ENCODE measurements around the gene GAPDHS. TPM values are rescaled to one million over a fixed set of nuclear protein-coding genes. Genes with fewer than 3 reads are reported as not detected.
A peak's percentile ranks its signal among the peaks of the same experiment; 100 is the strongest.

GAPDHS gene
- total RNA-seq, 1 experiment from 2014 or later: not detected

- Histone ChIP-seq H4K20me1 (ENCODE audit: low read length) (no peaks in the 10 kb centered on the region), H3K27ac (ENCODE audit: low read length) (peak overlapping the region; percentile 77), H3K9me2 (replicated peaks; ENCODE audit: low read length) (no peaks in the 10 kb centered on the region), H3K9me3 (ENCODE audit: low read length) (no peaks in the 10 kb centered on the region), H3K4me3 (ENCODE audit: low read length) (peak overlapping the region; percentile 96), H3F3A (ENCODE audit: low read length, unreplicated experiment) (no peaks in the 10 kb centered on the region), H2AFZ (ENCODE audit: low read length) (peak overlapping the region; percentile 92), H3K27me3 (ENCODE audit: low read length) (no peaks in the 10 kb centered on the region), H3K79me2 (ENCODE audit: low read length) (peaks cover 25% of the 10 kb centered on the region), H3K4me1 (ENCODE audit: insufficient read depth, low read length) (peaks cover 13% of the 10 kb centered on the region; the same call in 1 of the 2 replicates), H3K9ac (ENCODE audit: low read length) (peak overlapping the region; percentile 93), H3K4me2 (ENCODE audit: low read length) (peak overlapping the region; percentile 86), H3K36me3 (ENCODE audit: low read depth, low read length) (no peaks in the 10 kb centered on the region)
- CTCF ChIA-PET: interaction anchor here (0.6 kb wide), 1 partner anchor 20 kb away, joined by 3 read pairs; no protein-coding TSS in a partner anchor
- peak; percentile 89 for DNase-seq
- POLR2A ChIA-PET (ENCODE audit: unreplicated experiment): interaction anchor here (0.7 kb wide), 2 partner anchors 46 to 138 kb away, joined by 3 read pairs; partner anchors contain the start of gene COX6B1
- peak; percentile 84 for ATAC-seq
- TF ChIP-seq EZH2phosphoT487 (IDR thresholded peaks at IDR 0.05; ENCODE audit: borderline replicate concordance, low read length): no peak
- TF ChIP-seq EZH2 (IDR thresholded peaks at IDR 0.05; ENCODE audit: low read length, unreplicated experiment): no peak
- peak; percentile 88 for TF ChIP-seq CTCF (conservative IDR thresholded peaks at IDR 0.05; ENCODE audit: low read depth, low read length)
- intact Hi-C loops (cut with micrococcal nuclease): loop anchor here (5.0 kb wide), 2 partner anchors 132 to 243 kb away; partner anchors contain the start of genes ETV2 and USF2
- BruUV-seq (replicated peaks): TSS peak; percentile 84
Observed at GRCh38 chr19:35509861-35510625, 23.2 kb upstream of the GAPDHS start.

- peak overlapping the region; percentile 96; the same call in 1 of the 2 replicates for H3K4me3 ChIP-seq (ENCODE audit: low read length)
- peak overlapping the region; percentile 86 for H3K4me2 ChIP-seq (ENCODE audit: low read length)
- ATAC-seq: no peak
- BruUV-seq (replicated peaks): no TSS peak
- peak overlapping the region; percentile 92 for H2AFZ ChIP-seq (ENCODE audit: low read length)
- intact Hi-C loops (cut with micrococcal nuclease): loop anchor here (5.0 kb wide), 1 partner anchor 132 kb away; the partner anchor contains the start of gene ETV2
- ChIA-PET POLR2A (ENCODE audit: unreplicated experiment) (interaction anchor here (0.7 kb wide), 1 partner anchor 138 kb away, joined by 3 read pairs; the partner anchor contains the start of gene COX6B1), CTCF (interaction anchor here (0.6 kb wide), 1 partner anchor 19 kb away, joined by 3 read pairs; no protein-coding TSS in a partner anchor)
- H3K9me2 ChIP-seq (replicated peaks; ENCODE audit: low read length): no peaks in the 10 kb centered on the region
- no peaks in the 10 kb centered on the region for H4K20me1 ChIP-seq (ENCODE audit: low read length)
- DNase-seq: no peak
- peaks cover 13% of the 10 kb centered on the region; the same call in 1 of the 2 replicates for H3K4me1 ChIP-seq (ENCODE audit: insufficient read depth, low read length)
- H3F3A ChIP-seq (ENCODE audit: low read length, unreplicated experiment): no peaks in the 10 kb centered on the region
- no peak overlapping the region for H3K27ac ChIP-seq (ENCODE audit: low read length)
- no peaks in the 10 kb centered on the region for H3K27me3 ChIP-seq (ENCODE audit: low read length)
- H3K79me2 ChIP-seq (ENCODE audit: low read length): peaks cover 25% of the 10 kb centered on the region
- no peak overlapping the region for H3K9ac ChIP-seq (ENCODE audit: low read length)
- H3K9me3 ChIP-seq (ENCODE audit: low read length): no peaks in the 10 kb centered on the region
- no peaks in the 10 kb centered on the region for H3K36me3 ChIP-seq (ENCODE audit: low read depth, low read length)
- no peak for TF ChIP-seq EZH2 (IDR thresholded peaks at IDR 0.05; ENCODE audit: low read length, unreplicated experiment)
- no peak for TF ChIP-seq EZH2phosphoT487 (IDR thresholded peaks at IDR 0.05; ENCODE audit: borderline replicate concordance, low read length)
- TF ChIP-seq CTCF (conservative IDR thresholded peaks at IDR 0.05; ENCODE audit: low read depth, low read length): no peak
Observed at GRCh38 chr19:35510626-35510964, 22.7 kb upstream of the GAPDHS start.

All from PC-3 (cell line).